ENCODE results near the gene CSMD2.

The CSMD2 gene

DNA sequence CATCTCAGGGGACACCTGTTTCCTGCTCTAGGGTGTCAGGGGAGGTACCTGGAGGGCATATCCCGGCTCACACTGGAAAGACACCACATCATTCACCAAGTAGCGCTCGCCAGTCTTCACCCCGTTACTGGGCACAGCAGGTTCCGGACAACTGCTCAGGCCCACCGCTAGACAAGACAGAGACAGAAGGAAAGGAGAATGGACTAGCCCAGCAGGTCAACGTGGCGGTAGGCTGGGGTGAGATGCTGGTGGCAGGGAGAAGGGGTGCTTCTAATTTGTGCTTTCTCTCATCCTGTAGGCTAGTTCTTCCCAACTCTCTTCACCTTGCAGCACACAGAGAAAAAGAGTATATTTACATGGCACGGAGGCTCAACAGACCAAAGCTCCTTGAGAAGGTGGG is 547.6 kb downstream of the CSMD2 start:
- H3K9me3 ChIP-seq (ENCODE audit: low read length) = no peaks in the 10 kb centered on the region
- no peaks in the 10 kb centered on the region for H3K36me3 ChIP-seq (ENCODE audit: insufficient read depth, low read length)
- H3K9ac ChIP-seq (ENCODE audit: low read length) = no peak overlapping the region
- H3K4me1 ChIP-seq (ENCODE audit: insufficient read depth, low read length) = no peaks in the 10 kb centered on the region
- no peak overlapping the region for H3K4me3 ChIP-seq (ENCODE audit: low read depth in 1 of 2, low read length in 2 of 2)
- no peak overlapping the region for H3K27ac ChIP-seq (ENCODE audit: low read depth, low read length)
- H3K27me3 ChIP-seq (ENCODE audit: control insufficient read depth in 1 of 2, insufficient read depth in 2 of 2, low read length in 2 of 2) = peaks cover 0 to 6% of the 10 kb centered on the region in 2 donors

DNA sequence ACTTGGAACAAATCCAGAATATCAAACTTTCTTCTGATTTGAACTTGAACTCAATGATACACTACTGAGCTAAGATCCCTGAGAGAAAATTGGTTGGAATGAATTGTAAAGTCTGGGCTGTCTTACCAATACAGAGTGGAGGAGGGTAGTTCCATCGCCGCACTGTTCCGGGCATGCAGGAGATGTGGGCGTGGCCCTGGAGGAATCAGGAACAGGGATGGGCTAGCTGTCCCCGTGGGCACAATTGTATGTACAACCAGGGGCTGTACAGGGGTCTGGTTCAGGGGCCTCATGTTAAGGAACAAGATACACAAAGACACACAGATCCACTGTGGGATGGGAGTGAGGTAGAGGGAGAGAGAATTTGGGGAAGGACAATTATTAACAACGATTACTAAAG is 548.2 kb downstream of the CSMD2 start:
- peaks cover 0 to 6% of the 10 kb centered on the region in 2 donors for H3K27me3 ChIP-seq (ENCODE audit: control insufficient read depth in 1 of 2, insufficient read depth in 2 of 2, low read length in 2 of 2)
- H3K9me3 ChIP-seq (ENCODE audit: low read length) = no peaks in the 10 kb centered on the region
- no peaks in the 10 kb centered on the region for H3K4me1 ChIP-seq (ENCODE audit: insufficient read depth, low read length)
- no peak overlapping the region for H3K9ac ChIP-seq (ENCODE audit: low read length)
- no peak overlapping the region for H3K4me3 ChIP-seq (ENCODE audit: low read depth in 1 of 2, low read length in 2 of 2)
- H3K27ac ChIP-seq (ENCODE audit: low read depth, low read length) = no peak overlapping the region
- H3K36me3 ChIP-seq (ENCODE audit: insufficient read depth, low read length) = no peaks in the 10 kb centered on the region

DNA sequence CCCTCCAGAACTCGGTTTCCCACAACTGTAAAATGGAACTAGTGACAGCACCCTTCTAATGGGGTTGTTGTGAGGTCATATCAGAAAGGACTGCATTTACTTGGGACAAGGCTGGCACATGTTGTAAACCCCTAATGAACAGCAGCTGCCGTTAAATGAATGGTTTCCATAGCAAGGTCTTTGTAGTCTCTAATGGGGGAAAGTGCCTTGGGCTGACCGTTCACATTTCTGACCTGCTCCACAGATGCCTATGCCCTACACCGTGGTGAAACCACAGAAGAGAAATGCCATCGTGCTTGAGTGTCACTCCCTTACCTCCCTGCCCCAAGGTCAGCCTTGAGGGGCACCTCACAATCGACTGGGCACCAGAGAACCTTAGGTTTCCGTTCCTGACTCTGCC is 549.5 kb downstream of the CSMD2 start:
- no peaks in the 10 kb centered on the region for H3K9me3 ChIP-seq (ENCODE audit: low read length)
- no peak overlapping the region for H3K27ac ChIP-seq (ENCODE audit: low read depth, low read length)
- H3K4me3 ChIP-seq (ENCODE audit: low read depth in 1 of 2, low read length in 2 of 2) = no peak overlapping the region
- no peak overlapping the region for H3K9ac ChIP-seq (ENCODE audit: low read length)
- no peaks in the 10 kb centered on the region for H3K4me1 ChIP-seq (ENCODE audit: insufficient read depth, low read length)
- H3K27me3 ChIP-seq (ENCODE audit: control insufficient read depth in 1 of 2, insufficient read depth in 2 of 2, low read length in 2 of 2) = peaks cover 0 to 6% of the 10 kb centered on the region in 2 donors
- no peaks in the 10 kb centered on the region for H3K36me3 ChIP-seq (ENCODE audit: insufficient read depth, low read length)

DNA sequence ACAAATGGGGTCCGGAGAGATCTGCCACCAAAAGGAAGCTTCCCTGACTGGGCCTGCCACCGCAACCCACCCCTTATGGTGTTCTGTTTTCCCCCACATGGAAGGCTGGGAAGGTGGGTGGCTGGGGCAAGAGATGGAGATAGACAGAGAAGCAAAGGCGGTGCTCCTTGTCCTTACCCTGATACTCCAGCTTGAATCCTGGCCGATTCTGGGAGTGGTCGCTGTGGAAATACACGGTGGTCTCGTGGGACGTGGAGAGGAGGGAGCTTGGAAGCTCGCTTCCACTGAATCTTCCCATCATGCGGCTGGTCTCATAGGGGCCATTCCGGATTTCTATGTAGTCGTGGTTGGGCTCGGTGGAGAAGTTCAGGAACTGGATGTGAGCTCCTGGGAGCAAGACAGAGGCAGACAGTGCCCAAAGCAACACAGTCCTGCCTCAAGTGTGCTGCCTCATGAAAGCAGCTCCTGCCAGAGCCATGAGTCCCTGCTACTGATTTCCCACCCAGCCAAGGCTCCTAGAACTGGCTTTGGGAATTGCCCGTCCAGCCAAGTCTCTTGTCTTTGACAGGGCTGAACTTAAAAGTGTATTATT is 554.1 kb downstream of the CSMD2 start:
- Histone ChIP-seq H3K36me3 (ENCODE audit: insufficient read depth, low read length) (no peaks in the 10 kb centered on the region), H3K9me3 (ENCODE audit: low read length) (no peaks in the 10 kb centered on the region), H3K27ac (ENCODE audit: low read depth, low read length) (no peak overlapping the region), H3K4me3 (ENCODE audit: low read depth in 1 of 2, low read length in 2 of 2) (no peak overlapping the region), H3K9ac (ENCODE audit: low read length) (no peak overlapping the region), H3K4me1 (ENCODE audit: insufficient read depth, low read length) (no peaks in the 10 kb centered on the region), H3K27me3 (ENCODE audit: control insufficient read depth in 1 of 2, insufficient read depth in 2 of 2, low read length in 2 of 2) (no peaks in the 10 kb centered on the region)

DNA sequence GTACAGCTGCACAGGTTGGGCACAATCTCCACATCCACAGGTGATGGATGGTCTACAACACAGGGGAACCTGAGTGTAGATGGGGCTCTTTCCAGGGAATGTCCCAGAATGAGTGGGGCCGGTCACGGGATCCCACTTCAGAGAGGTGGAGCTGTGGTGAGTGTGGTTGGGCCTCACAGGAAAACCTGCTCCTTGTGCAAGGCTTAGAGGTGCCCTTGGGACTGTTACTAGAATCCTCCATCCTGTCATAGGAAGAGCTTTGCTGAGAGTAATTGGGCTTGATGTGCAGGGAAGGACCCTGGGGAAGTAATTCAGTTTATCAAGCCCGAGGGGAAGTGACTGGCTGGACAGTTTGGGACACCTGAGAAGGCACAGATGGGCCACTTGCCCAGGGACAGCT is 554.6 kb downstream of the CSMD2 start:
- no peak overlapping the region for H3K4me3 ChIP-seq (ENCODE audit: low read depth in 1 of 2, low read length in 2 of 2)
- no peak overlapping the region for H3K9ac ChIP-seq (ENCODE audit: low read length)
- H3K27me3 ChIP-seq (ENCODE audit: control insufficient read depth in 1 of 2, insufficient read depth in 2 of 2, low read length in 2 of 2) = no peaks in the 10 kb centered on the region
- no peak overlapping the region for H3K27ac ChIP-seq (ENCODE audit: low read depth, low read length)
- no peaks in the 10 kb centered on the region for H3K36me3 ChIP-seq (ENCODE audit: insufficient read depth, low read length)
- H3K4me1 ChIP-seq (ENCODE audit: insufficient read depth, low read length) = no peaks in the 10 kb centered on the region
- H3K9me3 ChIP-seq (ENCODE audit: low read length) = no peaks in the 10 kb centered on the region

DNA sequence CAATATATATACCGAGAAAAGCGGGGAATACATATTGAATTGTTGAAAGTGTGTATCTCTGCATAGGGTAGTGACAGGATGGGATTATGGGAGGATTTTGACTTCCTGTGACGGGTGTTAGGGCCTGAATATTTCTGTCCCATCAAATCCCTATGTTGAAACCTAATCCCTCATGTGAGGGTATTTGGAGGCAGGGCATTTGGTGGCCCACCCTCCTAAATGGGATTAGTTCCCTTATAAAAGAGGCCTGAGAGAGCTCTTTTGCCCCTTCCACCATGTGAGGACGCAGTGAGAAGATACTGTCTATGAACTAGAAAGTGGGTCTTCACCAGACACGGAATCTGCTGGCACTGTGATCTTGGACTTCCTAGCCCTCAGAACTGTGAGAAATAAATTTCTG is 555.3 kb downstream of the CSMD2 start:
- H3K4me3 ChIP-seq (ENCODE audit: low read depth in 1 of 2, low read length in 2 of 2) = no peak overlapping the region
- no peaks in the 10 kb centered on the region for H3K27me3 ChIP-seq (ENCODE audit: control insufficient read depth in 1 of 2, insufficient read depth in 2 of 2, low read length in 2 of 2)
- H3K36me3 ChIP-seq (ENCODE audit: insufficient read depth, low read length) = no peaks in the 10 kb centered on the region
- H3K9me3 ChIP-seq (ENCODE audit: low read length) = no peaks in the 10 kb centered on the region
- H3K27ac ChIP-seq (ENCODE audit: low read depth, low read length) = no peak overlapping the region
- H3K9ac ChIP-seq (ENCODE audit: low read length) = no peak overlapping the region
- no peaks in the 10 kb centered on the region for H3K4me1 ChIP-seq (ENCODE audit: insufficient read depth, low read length)

DNA sequence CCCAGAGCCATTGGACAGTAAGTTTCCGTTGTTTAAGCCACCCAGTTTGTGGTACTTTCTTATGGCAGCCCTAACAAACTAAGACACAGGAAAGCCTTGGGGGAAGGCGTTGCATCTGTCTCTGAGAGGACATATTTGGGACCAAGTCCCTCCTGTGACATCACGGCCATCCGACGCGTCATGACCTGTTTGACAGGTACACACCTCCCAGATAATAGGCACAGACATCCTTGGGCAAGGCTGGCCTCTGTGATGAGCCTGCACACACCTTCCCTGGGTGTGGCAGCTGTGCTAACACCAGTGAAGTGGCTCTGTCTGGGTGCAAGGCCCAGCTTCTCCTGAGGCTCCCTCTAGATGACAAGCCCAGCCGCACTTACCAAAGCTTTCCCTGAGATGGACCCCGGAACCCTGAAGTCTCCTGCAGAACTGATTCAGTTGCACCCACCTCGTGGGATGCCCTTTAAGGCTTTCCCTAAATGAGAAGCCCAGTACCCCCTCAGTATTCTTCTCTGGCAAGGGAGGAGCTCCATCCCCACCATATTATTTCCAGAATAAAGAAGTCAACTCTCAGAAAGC is 556.1 kb downstream of the CSMD2 start:
- Histone ChIP-seq H3K36me3 (ENCODE audit: insufficient read depth, low read length) (no peaks in the 10 kb centered on the region), H3K4me3 (ENCODE audit: low read depth in 1 of 2, low read length in 2 of 2) (no peak overlapping the region), H3K27ac (ENCODE audit: low read depth, low read length) (no peak overlapping the region), H3K9ac (ENCODE audit: low read length) (no peak overlapping the region), H3K27me3 (ENCODE audit: control insufficient read depth in 1 of 2, insufficient read depth in 2 of 2, low read length in 2 of 2) (no peaks in the 10 kb centered on the region), H3K4me1 (ENCODE audit: insufficient read depth, low read length) (no peaks in the 10 kb centered on the region), H3K9me3 (ENCODE audit: low read length) (no peaks in the 10 kb centered on the region)

DNA sequence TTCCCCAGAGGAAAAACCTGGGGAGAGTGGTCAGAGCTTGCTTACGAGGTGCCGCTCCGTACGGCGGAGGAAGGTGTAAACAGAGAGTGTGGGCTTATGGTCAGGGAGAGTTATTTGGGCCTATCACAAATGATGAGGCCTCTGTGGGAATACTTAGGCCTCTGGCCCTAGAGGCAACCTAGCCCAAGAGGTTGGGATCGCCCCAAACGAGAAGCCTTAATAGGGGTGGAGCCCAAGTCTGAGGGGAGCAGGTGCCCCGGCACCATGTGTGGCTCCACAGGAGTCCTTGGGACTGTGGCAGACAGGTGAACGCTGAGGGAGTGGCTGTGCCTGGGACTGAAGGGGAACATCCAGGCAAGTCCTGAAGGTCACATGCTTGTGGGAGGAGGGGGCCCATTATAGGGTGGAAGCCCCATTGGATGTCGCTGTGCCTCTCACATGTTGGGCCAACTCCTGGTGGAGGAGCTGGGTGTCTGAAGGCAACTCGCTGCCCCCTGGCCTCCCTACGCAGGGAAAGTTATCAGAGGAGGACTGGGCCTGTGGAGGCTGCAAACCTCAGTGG is 557.5 kb downstream of the CSMD2 start:
- Histone ChIP-seq H3K36me3 (ENCODE audit: insufficient read depth, low read length) (no peaks in the 10 kb centered on the region), H3K4me1 (ENCODE audit: insufficient read depth, low read length) (no peaks in the 10 kb centered on the region), H3K9me3 (ENCODE audit: low read length) (no peaks in the 10 kb centered on the region), H3K27ac (ENCODE audit: low read depth, low read length) (no peak overlapping the region), H3K9ac (ENCODE audit: low read length) (no peak overlapping the region), H3K4me3 (ENCODE audit: low read depth in 1 of 2, low read length in 2 of 2) (no peak overlapping the region), H3K27me3 (ENCODE audit: control insufficient read depth in 1 of 2, insufficient read depth in 2 of 2, low read length in 2 of 2) (no peaks in the 10 kb centered on the region)

DNA sequence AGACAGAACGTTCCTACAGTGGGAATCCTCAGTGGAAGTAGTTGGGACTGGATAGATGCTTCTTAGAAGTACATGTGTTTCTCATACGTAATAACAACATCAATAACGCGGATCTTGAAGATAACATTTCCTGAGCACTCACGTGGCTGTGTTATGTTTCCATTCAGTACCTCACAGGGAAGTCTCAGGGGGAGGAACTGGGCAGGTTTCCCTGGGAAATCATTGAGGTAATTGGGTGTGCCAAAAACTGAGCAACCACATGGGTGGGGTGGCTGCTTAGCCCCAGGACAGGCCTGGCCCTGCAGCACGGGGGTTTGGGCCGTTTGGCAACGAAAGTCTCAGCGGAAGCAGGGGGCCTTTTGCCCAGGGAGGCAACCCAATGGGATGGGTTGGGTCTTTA is 558.8 kb downstream of the CSMD2 start:
- H3K4me3 ChIP-seq (ENCODE audit: low read depth in 1 of 2, low read length in 2 of 2) = no peak overlapping the region
- H3K4me1 ChIP-seq (ENCODE audit: insufficient read depth, low read length) = no peaks in the 10 kb centered on the region
- H3K9me3 ChIP-seq (ENCODE audit: low read length) = no peaks in the 10 kb centered on the region
- no peaks in the 10 kb centered on the region for H3K27me3 ChIP-seq (ENCODE audit: control insufficient read depth in 1 of 2, insufficient read depth in 2 of 2, low read length in 2 of 2)
- H3K9ac ChIP-seq (ENCODE audit: low read length) = no peak overlapping the region
- no peaks in the 10 kb centered on the region for H3K36me3 ChIP-seq (ENCODE audit: insufficient read depth, low read length)
- H3K27ac ChIP-seq (ENCODE audit: low read depth, low read length) = no peak overlapping the region

DNA sequence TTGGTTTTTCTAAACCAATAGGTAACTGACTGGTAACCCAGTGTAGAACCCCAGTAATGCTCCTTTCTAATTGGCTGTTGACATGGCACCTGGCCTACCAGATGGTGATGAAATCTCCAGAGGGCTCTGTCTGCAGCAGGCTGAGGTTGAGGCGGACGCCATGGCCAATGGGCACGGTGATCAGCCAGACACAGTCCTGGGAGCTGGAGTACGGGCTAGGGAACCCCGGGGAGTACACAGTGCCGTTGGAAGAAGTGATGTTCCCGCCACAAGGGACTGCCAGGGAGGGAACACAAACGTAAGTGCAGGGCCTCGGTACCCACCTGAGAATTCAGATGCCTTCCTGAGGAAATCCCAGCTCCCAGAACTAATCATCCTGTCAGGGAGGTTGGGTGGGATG is 562.8 kb downstream of the CSMD2 start:
- no peaks in the 10 kb centered on the region for H3K4me1 ChIP-seq (ENCODE audit: insufficient read depth, low read length)
- no peaks in the 10 kb centered on the region for H3K9me3 ChIP-seq (ENCODE audit: low read length)
- H3K36me3 ChIP-seq (ENCODE audit: insufficient read depth, low read length) = no peaks in the 10 kb centered on the region
- no peak overlapping the region for H3K4me3 ChIP-seq (ENCODE audit: low read depth in 1 of 2, low read length in 2 of 2)
- H3K27me3 ChIP-seq (ENCODE audit: control insufficient read depth in 1 of 2, insufficient read depth in 2 of 2, low read length in 2 of 2) = no peaks in the 10 kb centered on the region
- H3K9ac ChIP-seq (ENCODE audit: low read length) = no peak overlapping the region
- H3K27ac ChIP-seq (ENCODE audit: low read depth, low read length) = no peak overlapping the region

DNA sequence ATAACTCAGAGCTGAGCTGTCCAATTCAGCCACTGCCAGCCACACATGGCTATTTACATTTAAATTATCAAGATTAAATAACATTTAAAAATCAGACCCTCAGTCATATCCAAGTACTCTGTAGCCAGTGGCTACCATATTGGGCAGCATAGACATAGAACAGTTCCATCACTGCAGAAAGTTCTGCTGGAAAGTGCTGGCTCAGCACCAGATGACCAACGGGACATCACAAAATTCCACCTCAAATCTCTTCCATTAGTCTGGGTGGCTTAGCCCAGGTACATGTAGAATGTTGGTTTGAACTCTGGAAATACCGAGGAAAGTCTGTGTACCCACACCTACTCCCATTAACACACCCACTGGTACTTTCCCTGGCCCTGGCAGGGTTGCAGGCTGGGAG is 563.3 kb downstream of the CSMD2 start:
- Histone ChIP-seq H3K27ac (ENCODE audit: low read depth, low read length) (no peak overlapping the region), H3K4me1 (ENCODE audit: insufficient read depth, low read length) (no peaks in the 10 kb centered on the region), H3K27me3 (ENCODE audit: control insufficient read depth in 1 of 2, insufficient read depth in 2 of 2, low read length in 2 of 2) (no peaks in the 10 kb centered on the region), H3K36me3 (ENCODE audit: insufficient read depth, low read length) (no peaks in the 10 kb centered on the region), H3K4me3 (ENCODE audit: low read depth in 1 of 2, low read length in 2 of 2) (no peak overlapping the region), H3K9me3 (ENCODE audit: low read length) (no peaks in the 10 kb centered on the region), H3K9ac (ENCODE audit: low read length) (no peak overlapping the region)

DNA sequence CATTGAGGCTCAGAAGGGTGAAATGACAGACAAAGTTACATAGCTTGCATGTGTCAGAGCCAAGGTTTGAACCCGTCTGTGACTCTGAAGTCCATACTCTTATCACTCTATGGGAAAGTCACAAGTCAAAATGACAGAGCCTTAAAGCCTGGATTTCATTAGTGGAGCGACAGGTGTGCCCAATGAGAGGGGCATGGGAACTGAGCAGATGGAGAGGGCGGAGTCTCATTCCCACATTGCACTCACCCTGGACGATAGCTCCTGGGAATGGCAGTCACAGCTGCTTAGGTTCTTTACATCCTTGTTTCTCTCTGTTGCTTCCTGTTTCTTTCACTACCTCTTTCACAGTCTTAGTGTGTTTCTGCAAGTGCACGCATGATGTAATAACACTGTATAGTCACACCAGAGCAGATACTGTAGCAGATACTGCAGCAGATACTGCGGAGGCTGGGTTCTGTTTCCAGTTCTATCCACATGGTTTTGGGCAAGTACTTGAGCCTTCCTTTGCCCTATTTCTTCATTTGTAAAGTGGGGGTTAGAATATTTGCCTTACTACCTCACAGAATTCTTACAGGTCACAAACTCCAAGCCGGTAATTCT is 565.4 kb downstream of the CSMD2 start:
- no peaks in the 10 kb centered on the region for H3K4me1 ChIP-seq (ENCODE audit: insufficient read depth, low read length)
- H3K9ac ChIP-seq (ENCODE audit: low read length) = no peak overlapping the region
- H3K27me3 ChIP-seq (ENCODE audit: control insufficient read depth in 1 of 2, insufficient read depth in 2 of 2, low read length in 2 of 2) = no peaks in the 10 kb centered on the region
- no peaks in the 10 kb centered on the region for H3K9me3 ChIP-seq (ENCODE audit: low read length)
- H3K36me3 ChIP-seq (ENCODE audit: insufficient read depth, low read length) = no peaks in the 10 kb centered on the region
- H3K27ac ChIP-seq (ENCODE audit: low read depth, low read length) = no peak overlapping the region
- H3K4me3 ChIP-seq (ENCODE audit: low read depth in 1 of 2, low read length in 2 of 2) = no peak overlapping the region
